Brain microvascular endothelial cell (primary cell): ENCODE measurements around the gene EML5.
A peak's percentile ranks its signal among the peaks of the same experiment; 100 is the strongest.

Experiments
- DNase-seq: peaks from one replicate; pipeline ENCODE4 v3.0.0-alpha.2; 2020
- H3K27ac ChIP-seq: fragments of 250-450 bp; sonication (Bioruptor Pico); 2 replicates; pipeline ENCODE4 v1.5.1; 2020; ENCODE audit warnings: mild to moderate bottlenecking, moderate library complexity
- H3K27me3 ChIP-seq: fragments of 250-450 bp; sonication (Bioruptor Pico); replicated peaks from 2 replicates; pipeline ENCODE4 v1.5.1; 2020; ENCODE audit warnings: mild to moderate bottlenecking
- H3K36me3 ChIP-seq: fragments of 250-450 bp; sonication (Bioruptor Pico); replicated peaks from 2 replicates; pipeline ENCODE4 v1.5.1; 2020; ENCODE audit warnings: mild to moderate bottlenecking
- H3K4me3 ChIP-seq: 2 replicates; pipeline ENCODE4 v1.5.1; 2011; ENCODE audit warnings: low read depth, mild to moderate bottlenecking, control low read depth, low read length, moderate library complexity
- in situ Hi-C: cut with HindIII; loops from 2 replicates; pipeline ENCODE4 v1.10.0; 2017; ENCODE audit warnings: low sequenced_read_pairs, low pct_ligation_motif_present
- TF ChIP-seq, protein P1 (sequence below): IDR thresholded peaks from 2 replicates; pipeline ENCODE4 v1.5.1; 2011; ENCODE audit warnings: low read depth, mild to moderate bottlenecking, moderate library complexity, low read length, control low read depth, inconsistent platforms; ENCODE audit errors: missing control alignments

The EML5 gene

DNA sequence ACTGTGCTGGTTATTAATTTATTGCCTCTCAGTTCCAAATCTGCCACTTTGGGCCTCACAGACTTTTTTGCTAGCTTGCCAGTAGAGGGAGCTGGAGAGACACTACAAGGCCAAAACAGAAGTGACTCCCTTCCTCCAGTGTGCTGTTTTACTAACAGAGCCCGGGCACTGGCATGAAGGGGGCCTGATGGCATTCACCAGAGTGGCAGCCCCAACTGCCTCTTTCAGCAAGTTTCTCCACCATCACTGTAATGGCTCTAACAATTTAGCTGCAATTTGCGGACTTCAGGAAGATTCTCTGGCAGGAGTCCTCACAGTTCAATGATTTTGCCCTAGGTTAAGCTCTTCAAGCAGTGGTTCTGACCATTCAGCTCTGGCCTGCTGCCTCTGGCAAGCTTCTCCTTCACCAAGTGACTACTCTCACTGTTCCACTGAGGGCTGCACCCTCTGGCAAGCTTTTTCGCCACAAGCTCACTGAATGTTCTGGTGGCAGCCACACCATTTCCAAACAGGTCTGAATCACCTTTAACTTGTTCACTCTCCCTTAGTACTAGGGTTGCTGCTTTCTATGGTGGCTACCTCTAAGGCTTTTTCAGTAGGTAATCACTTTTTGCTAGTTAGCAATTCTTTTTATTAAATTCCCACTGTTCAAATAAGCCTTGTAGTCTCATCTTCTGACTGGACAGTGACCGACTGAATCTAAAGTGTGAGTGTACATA is 125.0 kb downstream of the EML5 start:
- DNase-seq: peak; percentile 41
- Histone ChIP-seq H3K27me3 (no peaks in the 10 kb centered on the region), H3K4me3 (no peak overlapping the region), H3K36me3 (no peaks in the 10 kb centered on the region), H3K27ac (no peak overlapping the region)
- TF ChIP-seq, protein P1, sequence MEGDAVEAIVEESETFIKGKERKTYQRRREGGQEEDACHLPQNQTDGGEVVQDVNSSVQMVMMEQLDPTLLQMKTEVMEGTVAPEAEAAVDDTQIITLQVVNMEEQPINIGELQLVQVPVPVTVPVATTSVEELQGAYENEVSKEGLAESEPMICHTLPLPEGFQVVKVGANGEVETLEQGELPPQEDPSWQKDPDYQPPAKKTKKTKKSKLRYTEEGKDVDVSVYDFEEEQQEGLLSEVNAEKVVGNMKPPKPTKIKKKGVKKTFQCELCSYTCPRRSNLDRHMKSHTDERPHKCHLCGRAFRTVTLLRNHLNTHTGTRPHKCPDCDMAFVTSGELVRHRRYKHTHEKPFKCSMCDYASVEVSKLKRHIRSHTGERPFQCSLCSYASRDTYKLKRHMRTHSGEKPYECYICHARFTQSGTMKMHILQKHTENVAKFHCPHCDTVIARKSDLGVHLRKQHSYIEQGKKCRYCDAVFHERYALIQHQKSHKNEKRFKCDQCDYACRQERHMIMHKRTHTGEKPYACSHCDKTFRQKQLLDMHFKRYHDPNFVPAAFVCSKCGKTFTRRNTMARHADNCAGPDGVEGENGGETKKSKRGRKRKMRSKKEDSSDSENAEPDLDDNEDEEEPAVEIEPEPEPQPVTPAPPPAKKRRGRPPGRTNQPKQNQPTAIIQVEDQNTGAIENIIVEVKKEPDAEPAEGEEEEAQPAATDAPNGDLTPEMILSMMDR: peak; percentile 95
- in situ Hi-C loops: no loop called here

DNA sequence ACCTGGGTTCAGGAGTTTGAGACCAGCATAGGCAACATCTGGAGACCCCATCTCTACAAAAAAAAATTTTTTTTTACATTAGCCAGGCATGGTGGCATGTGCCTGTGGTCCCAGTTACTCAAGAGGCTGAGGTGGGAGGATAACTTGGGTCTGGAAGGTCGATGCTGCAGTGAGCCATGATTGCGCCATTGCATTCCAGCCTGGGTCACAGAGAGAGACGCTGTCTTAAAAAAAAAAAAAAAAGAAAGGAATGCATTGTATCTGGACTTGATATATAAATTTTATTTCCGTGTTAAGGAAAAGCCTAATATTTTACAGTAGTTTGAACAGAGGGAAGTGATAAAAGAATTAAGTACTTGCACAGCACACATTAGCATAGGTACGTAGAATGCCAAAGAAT is 132.7 kb downstream of the EML5 start:
- no peak for DNase-seq
- Histone ChIP-seq H3K36me3 (no peaks in the 10 kb centered on the region), H3K4me3 (no peak overlapping the region), H3K27ac (no peak overlapping the region), H3K27me3 (no peaks in the 10 kb centered on the region)
- in situ Hi-C loops: no loop called here
- TF ChIP-seq, protein P1: no peak

DNA sequence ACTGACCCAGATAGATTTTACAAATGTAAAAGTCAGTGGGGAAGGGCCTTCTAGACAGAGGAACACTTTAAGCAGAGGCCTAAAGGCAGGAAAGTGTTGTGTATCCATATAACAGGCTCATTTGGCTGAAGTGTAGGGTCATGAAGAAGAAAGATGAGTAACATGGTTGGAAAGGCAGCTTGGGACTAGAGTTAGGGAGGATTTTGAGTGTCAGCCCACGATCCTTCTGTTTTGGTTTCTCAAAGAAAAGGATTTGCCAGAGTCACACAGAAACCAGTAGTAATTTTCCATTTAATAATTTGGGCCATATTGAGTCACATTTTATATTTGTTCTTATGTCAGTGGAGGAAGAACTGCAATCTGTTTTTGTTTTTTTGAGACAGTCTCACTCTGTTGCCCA is 153.5 kb downstream of the EML5 start:
- no peak for DNase-seq
- Histone ChIP-seq H3K27ac (no peak overlapping the region), H3K27me3 (no peaks in the 10 kb centered on the region), H3K36me3 (no peaks in the 10 kb centered on the region), H3K4me3 (no peak overlapping the region)
- TF ChIP-seq, protein P1: no peak
- in situ Hi-C loops: no loop called here

DNA sequence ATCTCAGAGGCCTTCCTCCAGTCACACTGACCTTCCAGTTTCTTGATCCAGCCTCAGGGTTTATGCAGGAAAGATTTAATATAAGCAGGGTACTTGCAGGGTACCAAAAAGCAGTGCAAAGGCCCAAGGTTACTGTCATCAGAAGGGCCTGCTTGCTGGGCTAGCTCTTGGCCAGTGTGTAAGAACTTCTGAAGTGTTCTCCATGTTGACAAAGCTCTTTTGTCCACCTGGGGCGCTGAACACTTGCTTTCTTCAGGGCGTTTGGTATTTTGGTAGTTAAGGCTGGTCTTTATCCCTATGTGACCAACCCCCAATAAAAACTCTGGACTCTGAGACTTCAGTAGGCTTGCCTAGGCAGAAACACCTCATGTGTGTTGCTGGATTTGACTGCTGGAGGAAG is 160.2 kb downstream of the EML5 start:
- Histone ChIP-seq H3K27ac (no peak overlapping the region), H3K36me3 (no peaks in the 10 kb centered on the region), H3K27me3 (no peaks in the 10 kb centered on the region), H3K4me3 (no peak overlapping the region)
- in situ Hi-C loops: no loop called here
- DNase-seq: no peak
- TF ChIP-seq, protein P1: no peak

DNA sequence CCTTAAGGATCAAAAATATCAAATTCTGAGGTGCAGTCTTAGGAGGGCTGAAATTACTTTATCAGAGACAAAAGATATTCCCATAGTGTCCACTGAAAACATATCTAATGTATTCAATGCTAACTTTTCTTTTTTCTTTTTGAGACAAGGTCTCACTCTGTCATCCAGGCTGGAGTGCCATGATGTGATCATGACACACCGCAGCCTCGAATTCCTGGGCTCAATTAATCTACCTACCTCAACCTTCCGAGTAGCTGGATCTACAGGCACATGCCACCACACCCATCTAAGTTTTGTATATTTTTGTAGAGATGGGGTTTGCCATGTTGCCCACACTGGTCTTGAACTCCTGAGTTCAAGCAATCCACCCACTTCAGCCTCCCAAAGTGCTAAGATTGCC is 161.7 kb downstream of the EML5 start:
- H3K36me3 ChIP-seq: no peaks in the 10 kb centered on the region
- peak overlapping the region; percentile 42 for H3K27ac ChIP-seq
- no peaks in the 10 kb centered on the region for H3K27me3 ChIP-seq
- TF ChIP-seq, protein P1: no peak
- no peak overlapping the region for H3K4me3 ChIP-seq
- in situ Hi-C loops: no loop called here
- DNase-seq: no peak

DNA sequence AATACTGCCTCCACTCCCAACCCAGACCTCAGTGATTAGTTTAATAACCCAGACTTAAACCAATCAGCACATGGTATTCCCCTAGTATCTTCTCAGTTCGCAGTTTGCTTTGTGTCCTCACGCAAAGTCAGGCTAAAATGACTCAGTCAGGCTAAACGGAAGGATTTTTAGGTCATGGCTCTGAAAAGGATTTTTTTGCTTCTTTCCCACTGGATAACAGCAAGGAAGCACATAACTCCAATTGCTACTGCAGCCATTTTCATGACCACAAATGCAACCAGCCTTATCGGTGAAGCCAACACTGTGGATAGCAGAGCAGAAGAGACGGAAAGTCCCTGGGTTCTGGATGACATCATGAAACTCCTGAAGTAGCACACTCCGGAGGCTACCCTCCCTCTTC is 162.2 kb downstream of the EML5 start:
- Histone ChIP-seq H3K4me3 (no peak overlapping the region), H3K27ac (peak overlapping the region; percentile 42), H3K27me3 (no peaks in the 10 kb centered on the region), H3K36me3 (no peaks in the 10 kb centered on the region)
- in situ Hi-C loops: no loop called here
- TF ChIP-seq, protein P1: no peak
- peak; percentile 93 for DNase-seq
